Neural cell (in vitro differentiated cells): Measurements from ENCODE around the gene LEO1. TPM values are rescaled to one million over a fixed set of nuclear protein-coding genes. Genes with fewer than 3 reads are reported as not detected.

Experiments used
- H2AFZ ChIP-seq: fragments of 200-600, 300-800 bp; sonication (generic), shearing (Covaris generic); 2 replicates; pipeline ENCODE4 v1.6.0; 2014; ENCODE audit warnings: low read depth, mild to moderate bottlenecking, antibody characterized with exemption, low read length, moderate library complexity
- H3F3A ChIP-seq: fragments of 200-600 bp; shearing (Covaris generic); 2 replicates; pipeline ENCODE4 v1.6.1; 2016; ENCODE audit warnings: mild to moderate bottlenecking, moderate library complexity, mixed read lengths, antibody characterized with exemption, low read length; ENCODE audit not compliant: insufficient read depth, poor library complexity, severe bottlenecking
- H3K27ac ChIP-seq: fragments of 200-600, 300-800 bp; sonication (generic), shearing (Covaris generic); 2 replicates; pipeline ENCODE4 v1.5.1; 2014; ENCODE audit warnings: mild to moderate bottlenecking, low read length, moderate library complexity
- H3K27me3 ChIP-seq: fragments of 300-800, 200-600 bp; sonication (generic), shearing (Covaris generic); 2 replicates; pipeline ENCODE4 v1.6.0; 2014; ENCODE audit warnings: mild to moderate bottlenecking, low read depth, low read length, moderate library complexity; ENCODE audit not compliant: insufficient read depth
- H3K36me3 ChIP-seq: fragments of 300-800, 200-600 bp; sonication (generic), shearing (Covaris generic); 2 replicates; pipeline ENCODE4 v1.5.1; 2014; ENCODE audit warnings: mild to moderate bottlenecking, antibody characterized with exemption, low read length, moderate library complexity; ENCODE audit not compliant: insufficient read depth
- H3K4me2 ChIP-seq: fragments of 300-800, 200-600 bp; sonication (generic), shearing (Covaris generic); 2 replicates; pipeline ENCODE4 v1.6.0; 2014; ENCODE audit warnings: mild to moderate bottlenecking, low read length
- H3K4me3 ChIP-seq: fragments of 300-800, 200-600 bp; sonication (generic), shearing (Covaris generic); 2 replicates; pipeline ENCODE4 v1.5.1; 2014; ENCODE audit warnings: mild to moderate bottlenecking, low read length, moderate library complexity
- H3K79me2 ChIP-seq: fragments of 200-600 bp; shearing (Covaris generic); replicated peaks from 2 replicates; pipeline ENCODE4 v1.6.0; 2014; ENCODE audit warnings: mild to moderate bottlenecking, low read length, moderate library complexity; ENCODE audit not compliant: insufficient read depth
- H3K9ac ChIP-seq: fragments of 300-800, 200-600 bp; sonication (generic), shearing (Covaris generic); 2 replicates; pipeline ENCODE4 v1.6.1; 2016; ENCODE audit warnings: mild to moderate bottlenecking, low read length, mixed read lengths
- H3K9me2 ChIP-seq: fragments of 200-600 bp; shearing (Covaris generic); 2 replicates; pipeline ENCODE4 v1.6.1; 2016; ENCODE audit warnings: mild to moderate bottlenecking, low read length, mixed read lengths; ENCODE audit not compliant: insufficient read depth
- H3K9me3 ChIP-seq: fragments of 200-600, 300-800 bp; sonication (generic), shearing (Covaris generic); 2 replicates; pipeline ENCODE4 v1.6.1; 2016; ENCODE audit warnings: mild to moderate bottlenecking, mixed run types, low read length, moderate library complexity, mixed read lengths
- H4K20me1 ChIP-seq: fragments of 200-600 bp; shearing (Covaris generic); 2 replicates; pipeline ENCODE4 v1.6.1; 2016; ENCODE audit warnings: mild to moderate bottlenecking, mixed run types; ENCODE audit not compliant: insufficient read depth
- EP300 ChIP-seq: fragments of 450-650 bp; conservative IDR thresholded peaks from 2 replicates; pipeline ENCODE4 v1.6.1; 2014; ENCODE audit warnings: antibody characterized with exemption, mild to moderate bottlenecking, moderate library complexity; ENCODE audit not compliant: poor library complexity, severe bottlenecking
- EZH2 ChIP-seq: fragments of 200-600, 300-800 bp; shearing (Covaris generic), sonication (generic); IDR thresholded peaks from 2 replicates; pipeline ENCODE4 v1.6.1; 2014; ENCODE audit warnings: antibody characterized with exemption, low read length, borderline replicate concordance, mild to moderate bottlenecking; ENCODE audit not compliant: insufficient read depth, poor library complexity, severe bottlenecking
- MXI1 ChIP-seq: fragments of 450-650 bp; conservative IDR thresholded peaks from 2 replicates; pipeline ENCODE4 v1.6.1; 2014; ENCODE audit warnings: antibody characterized with exemption, mild to moderate bottlenecking; ENCODE audit not compliant: poor library complexity, severe bottlenecking
- POLR2AphosphoS5 ChIP-seq: IDR thresholded peaks from 2 replicates; pipeline ENCODE4 v1.6.1; 2012
- RAD21 ChIP-seq: fragments of 450-650 bp; conservative IDR thresholded peaks from 2 replicates; pipeline ENCODE4 v1.6.1; 2014; ENCODE audit warnings: antibody characterized with exemption, mild to moderate bottlenecking, moderate library complexity
- SMC3 ChIP-seq: fragments of 450-650 bp; conservative IDR thresholded peaks from 2 replicates; pipeline ENCODE4 v1.6.1; 2014; ENCODE audit warnings: antibody characterized with exemption, mild to moderate bottlenecking, moderate library complexity; ENCODE audit not compliant: poor library complexity
- TAF1 ChIP-seq: IDR thresholded peaks from 2 replicates; pipeline ENCODE4 v1.6.1; 2012; ENCODE audit warnings: low read depth
- polyA plus RNA-seq: library from polyadenylated mRNA; depleted of rRNA; stranded (reverse); fragments of >200 nt; gene quantifications from 2 replicates; pipeline ENCODE4 v1.2.3, GENCODE V29; 2014
- TF ChIP-seq, protein P1 (sequence below): IDR thresholded peaks from 2 replicates; pipeline ENCODE4 v1.6.1; 2012; ENCODE audit warnings: borderline replicate concordance
- TF ChIP-seq, protein P2 (sequence below): fragments of 450-650 bp; IDR thresholded peaks from 2 replicates; pipeline ENCODE4 v1.5.1; 2014; ENCODE audit warnings: antibody characterized with exemption, mild to moderate bottlenecking, moderate library complexity; ENCODE audit not compliant: poor library complexity, severe bottlenecking

Gene LEO1
- polyA plus RNA-seq, 1 donor from 2014 or later = 30.3 TPM

DNA sequence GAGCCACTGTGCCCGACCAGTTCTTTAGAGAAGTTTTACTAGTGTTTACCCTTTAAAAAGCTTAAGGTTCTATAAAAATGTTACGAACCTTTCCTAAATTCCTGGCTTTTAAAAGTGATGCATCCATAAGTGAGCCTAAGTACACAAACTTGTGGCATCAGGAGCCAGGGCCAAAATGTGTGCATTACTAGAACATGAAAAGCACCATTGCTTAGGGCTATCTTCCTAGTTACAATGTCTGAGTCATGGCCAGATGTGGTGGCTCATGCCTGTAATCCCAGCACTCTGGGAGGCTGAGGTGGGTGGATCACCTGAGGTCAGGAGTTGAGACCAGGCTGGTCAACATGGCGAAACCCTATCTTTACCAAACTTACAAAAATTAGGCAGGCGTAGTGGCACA, 39.9 kb downstream of the LEO1 start:
- Histone ChIP-seq H3K27me3 (no peaks in the 10 kb centered on the region), H3K9ac (no peak overlapping the region), H3K4me2 (no peak overlapping the region), H3K36me3 (no peaks in the 10 kb centered on the region), H3K9me3 (no peaks in the 10 kb centered on the region), H3F3A (no peaks in the 10 kb centered on the region), H3K4me3 (no peak overlapping the region), H4K20me1 (no peaks in the 10 kb centered on the region), H2AFZ (no peak overlapping the region), H3K9me2 (no peaks in the 10 kb centered on the region), H3K27ac (no peak overlapping the region), H3K79me2 (no peaks in the 10 kb centered on the region)
- TF ChIP-seq MXI1 (no peak), RAD21 (no peak), EZH2 (no peak), EP300 (no peak), SMC3 (no peak), TAF1 (no peak), POLR2AphosphoS5 (no peak)
- TF ChIP-seq, protein P1, sequence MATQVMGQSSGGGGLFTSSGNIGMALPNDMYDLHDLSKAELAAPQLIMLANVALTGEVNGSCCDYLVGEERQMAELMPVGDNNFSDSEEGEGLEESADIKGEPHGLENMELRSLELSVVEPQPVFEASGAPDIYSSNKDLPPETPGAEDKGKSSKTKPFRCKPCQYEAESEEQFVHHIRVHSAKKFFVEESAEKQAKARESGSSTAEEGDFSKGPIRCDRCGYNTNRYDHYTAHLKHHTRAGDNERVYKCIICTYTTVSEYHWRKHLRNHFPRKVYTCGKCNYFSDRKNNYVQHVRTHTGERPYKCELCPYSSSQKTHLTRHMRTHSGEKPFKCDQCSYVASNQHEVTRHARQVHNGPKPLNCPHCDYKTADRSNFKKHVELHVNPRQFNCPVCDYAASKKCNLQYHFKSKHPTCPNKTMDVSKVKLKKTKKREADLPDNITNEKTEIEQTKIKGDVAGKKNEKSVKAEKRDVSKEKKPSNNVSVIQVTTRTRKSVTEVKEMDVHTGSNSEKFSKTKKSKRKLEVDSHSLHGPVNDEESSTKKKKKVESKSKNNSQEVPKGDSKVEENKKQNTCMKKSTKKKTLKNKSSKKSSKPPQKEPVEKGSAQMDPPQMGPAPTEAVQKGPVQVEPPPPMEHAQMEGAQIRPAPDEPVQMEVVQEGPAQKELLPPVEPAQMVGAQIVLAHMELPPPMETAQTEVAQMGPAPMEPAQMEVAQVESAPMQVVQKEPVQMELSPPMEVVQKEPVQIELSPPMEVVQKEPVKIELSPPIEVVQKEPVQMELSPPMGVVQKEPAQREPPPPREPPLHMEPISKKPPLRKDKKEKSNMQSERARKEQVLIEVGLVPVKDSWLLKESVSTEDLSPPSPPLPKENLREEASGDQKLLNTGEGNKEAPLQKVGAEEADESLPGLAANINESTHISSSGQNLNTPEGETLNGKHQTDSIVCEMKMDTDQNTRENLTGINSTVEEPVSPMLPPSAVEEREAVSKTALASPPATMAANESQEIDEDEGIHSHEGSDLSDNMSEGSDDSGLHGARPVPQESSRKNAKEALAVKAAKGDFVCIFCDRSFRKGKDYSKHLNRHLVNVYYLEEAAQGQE = no peak
- TF ChIP-seq, protein P2, sequence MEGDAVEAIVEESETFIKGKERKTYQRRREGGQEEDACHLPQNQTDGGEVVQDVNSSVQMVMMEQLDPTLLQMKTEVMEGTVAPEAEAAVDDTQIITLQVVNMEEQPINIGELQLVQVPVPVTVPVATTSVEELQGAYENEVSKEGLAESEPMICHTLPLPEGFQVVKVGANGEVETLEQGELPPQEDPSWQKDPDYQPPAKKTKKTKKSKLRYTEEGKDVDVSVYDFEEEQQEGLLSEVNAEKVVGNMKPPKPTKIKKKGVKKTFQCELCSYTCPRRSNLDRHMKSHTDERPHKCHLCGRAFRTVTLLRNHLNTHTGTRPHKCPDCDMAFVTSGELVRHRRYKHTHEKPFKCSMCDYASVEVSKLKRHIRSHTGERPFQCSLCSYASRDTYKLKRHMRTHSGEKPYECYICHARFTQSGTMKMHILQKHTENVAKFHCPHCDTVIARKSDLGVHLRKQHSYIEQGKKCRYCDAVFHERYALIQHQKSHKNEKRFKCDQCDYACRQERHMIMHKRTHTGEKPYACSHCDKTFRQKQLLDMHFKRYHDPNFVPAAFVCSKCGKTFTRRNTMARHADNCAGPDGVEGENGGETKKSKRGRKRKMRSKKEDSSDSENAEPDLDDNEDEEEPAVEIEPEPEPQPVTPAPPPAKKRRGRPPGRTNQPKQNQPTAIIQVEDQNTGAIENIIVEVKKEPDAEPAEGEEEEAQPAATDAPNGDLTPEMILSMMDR = no peak

DNA sequence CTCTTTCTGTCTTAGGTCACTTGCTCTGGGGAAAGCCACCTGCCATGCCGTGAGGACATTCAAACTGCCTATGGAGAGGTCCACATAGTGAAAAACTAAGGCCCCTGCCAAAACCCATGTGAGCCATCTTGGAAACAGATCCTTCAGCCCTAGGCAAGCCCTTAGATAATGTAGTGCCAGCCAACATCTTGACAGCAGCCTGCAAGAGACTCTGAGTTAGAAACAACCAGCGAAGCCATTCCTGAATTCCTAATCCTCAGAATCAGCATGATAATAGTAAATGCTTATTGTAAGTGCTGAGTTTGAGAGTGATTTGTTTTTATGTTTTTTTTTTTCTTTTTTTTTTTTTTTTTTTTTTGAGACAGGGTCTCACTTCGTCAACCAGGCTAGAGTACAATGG, 40.6 kb downstream of the LEO1 start:
- no peaks in the 10 kb centered on the region for H3K36me3 ChIP-seq
- no peak overlapping the region for H2AFZ ChIP-seq
- no peak for TF ChIP-seq EZH2
- TF ChIP-seq MXI1 = no peak
- TF ChIP-seq, protein P1 = no peak
- TF ChIP-seq RAD21 = no peak
- TF ChIP-seq EP300 = no peak
- TF ChIP-seq TAF1 = no peak
- no peak overlapping the region for H3K4me3 ChIP-seq
- no peak overlapping the region for H3K4me2 ChIP-seq
- H3F3A ChIP-seq = no peaks in the 10 kb centered on the region
- H3K9ac ChIP-seq = no peak overlapping the region
- no peaks in the 10 kb centered on the region for H3K27me3 ChIP-seq
- no peaks in the 10 kb centered on the region for H3K9me3 ChIP-seq
- no peaks in the 10 kb centered on the region for H3K9me2 ChIP-seq
- H4K20me1 ChIP-seq = no peaks in the 10 kb centered on the region
- no peak overlapping the region for H3K27ac ChIP-seq
- H3K79me2 ChIP-seq = no peaks in the 10 kb centered on the region
